K562 (cell line): Measurements from ENCODE around the gene IDI2. TPM values are rescaled to one million over a fixed set of nuclear protein-coding genes. Genes with fewer than 3 reads are reported as not detected.

Experiments used
- ATF1 ChIP-seq, 2 experiments: fragments of 450-650 bp in 1 of 2; IDR thresholded peaks; 2 replicates each; pipeline ENCODE4 v1.6.1; 2016; ENCODE audit warnings: missing compliant biosample characterization in 1 of 2, missing genetic modification characterization in 1 of 2
- CBX3 ChIP-seq, 2 experiments: IDR thresholded peaks; 1 replicate in 1 of 2; 2 replicates in 1 of 2; pipeline ENCODE4 v1.6.1; 2012; ENCODE audit warnings: inconsistent platforms in 2 of 2, low read length in 2 of 2, borderline replicate concordance in 1 of 2, control low read depth in 1 of 2
- ETV6 ChIP-seq, 3 experiments: fragments of 150-350 bp in 1 of 3; sonication (generic) in 1 of 3; formaldehyde crosslinking in 1 of 3; IDR thresholded peaks; 2 replicates each; pipeline versions ENCODE4 v1.6.1 to v1.8.0; 2014 to 2022; ENCODE audit warnings: borderline replicate concordance in 2 of 3, low read depth in 2 of 3, antibody characterized with exemption in 1 of 3, low read length in 1 of 3, mild to moderate bottlenecking in 1 of 3, missing genetic modification reagents in 1 of 3
- GATAD2A ChIP-seq: fragments of 450-650 bp; IDR thresholded peaks from 2 replicates; pipeline ENCODE4 v1.6.1; 2017
- GMEB1 ChIP-seq: fragments of 250-450 bp; sonication (Bioruptor Pico); IDR thresholded peaks from 2 replicates; pipeline ENCODE4 v1.4.0; 2020; ENCODE audit warnings: mild to moderate bottlenecking
- IRF9 ChIP-seq: fragments of 450-650 bp; IDR thresholded peaks from 2 replicates; pipeline ENCODE4 v1.6.1; 2016; ENCODE audit warnings: missing biosample characterization, missing genetic modification characterization
- KLF16 ChIP-seq: IDR thresholded peaks from 2 replicates; pipeline ENCODE4 v1.6.1; 2016; ENCODE audit warnings: antibody characterized with exemption
- NONO ChIP-seq, 2 experiments: fragments of 200-400 bp in 1 of 2; fragments of 450-650 bp in 1 of 2; formaldehyde crosslinking in 1 of 2; IDR thresholded peaks; 2 replicates each; pipeline ENCODE4 v1.6.1; 2017; ENCODE audit warnings: low read depth in 2 of 2, mild to moderate bottlenecking in 2 of 2, moderate library complexity in 2 of 2, low read length in 1 of 2
- PCBP2 ChIP-seq: fragments of 200-400 bp; formaldehyde crosslinking; IDR thresholded peaks from 2 replicates; pipeline ENCODE4 v1.6.1; 2018; ENCODE audit warnings: low read length, low read depth, mild to moderate bottlenecking, moderate library complexity; ENCODE audit not compliant: poor library complexity, severe bottlenecking
- RBM39 ChIP-seq: fragments of 200-400 bp; formaldehyde crosslinking; optimal IDR thresholded peaks from 2 replicates; pipeline ENCODE3; 2018; ENCODE audit warnings: low read depth, low read length
- TGIF2 ChIP-seq: sonication (generic); formaldehyde crosslinking; IDR thresholded peaks from 2 replicates; pipeline ENCODE4 v1.8.1; 2022; ENCODE audit warnings: mild to moderate bottlenecking, missing genetic modification reagents, moderate library complexity
- THAP12 ChIP-seq: fragments of 250-450 bp; sonication (Bioruptor Pico); IDR thresholded peaks from 2 replicates; pipeline ENCODE4 v1.9.0; 2021; ENCODE audit warnings: mild to moderate bottlenecking, inconsistent platforms
- ZNF140 ChIP-seq: fragments of 250-450 bp; sonication (Bioruptor Pico); IDR thresholded peaks from 2 replicates; pipeline ENCODE4 v1.8.0; 2021; ENCODE audit warnings: moderate library complexity, mild to moderate bottlenecking, inconsistent platforms
- ZNF431 ChIP-seq: sonication (generic); formaldehyde crosslinking; IDR thresholded peaks from 2 replicates; pipeline ENCODE4 v1.8.0; 2022; ENCODE audit warnings: mild to moderate bottlenecking, missing genetic modification reagents
- polyA plus RNA-seq, 8 experiments: library from polyadenylated mRNA; depleted of rRNA in 4 of 8; stranded (reverse) in 5 of 8; unstranded in 3 of 8; fragments of >200 nt; fragmentation: Nextera tagmentation in 2 of 8; fragmentation: Illumina TruSeq in 1 of 8; extraction: Ambion mirVana in 2 of 8; extraction: Trizol in 1 of 8; gene quantifications; 2 replicates each; pipeline versions ENCODE4 v1.2.1 to v1.2.3, GENCODE V29; 2011 to 2014; ENCODE audit warnings: inconsistent platforms in 1 of 8, missing spikeins in 1 of 8
- total RNA-seq, 7 experiments: library from RNA; depleted of rRNA in 6 of 7; stranded (reverse); fragments of >200 nt in 6 of 7; fragmentation: Illumina TruSeq in 2 of 7; extraction: Trizol in 2 of 7; gene quantifications; 2 replicates each; pipeline versions ENCODE4 v1.2.1 to v1.2.3, GENCODE V29; 2011 to 2021; ENCODE audit warnings: low replicate concordance in 1 of 7
- TF ChIP-seq, protein P1 (sequence below), 2 experiments: fragments of 250-450 bp in 1 of 2; fragments of 450-650 bp in 1 of 2; sonication (Bioruptor Pico) in 1 of 2; IDR thresholded peaks; 2 replicates each; pipeline versions ENCODE4 v1.6.1 to v1.8.0; 2016 to 2021; ENCODE audit warnings: mild to moderate bottlenecking in 2 of 2, moderate library complexity in 2 of 2, missing compliant biosample characterization in 1 of 2, missing genetic modification characterization in 1 of 2
- TF ChIP-seq, protein P2 (sequence below): fragments of 150-350 bp; conservative IDR thresholded peaks from 2 replicates; pipeline ENCODE4 v1.6.1; 2014; ENCODE audit warnings: low read length

Gene IDI2
- total and polyA plus RNA-seq, 9 of the 15 experiments (the other 6 are each of a cell fraction or from before 2014, with no cell fraction given) = not detected

DNA sequence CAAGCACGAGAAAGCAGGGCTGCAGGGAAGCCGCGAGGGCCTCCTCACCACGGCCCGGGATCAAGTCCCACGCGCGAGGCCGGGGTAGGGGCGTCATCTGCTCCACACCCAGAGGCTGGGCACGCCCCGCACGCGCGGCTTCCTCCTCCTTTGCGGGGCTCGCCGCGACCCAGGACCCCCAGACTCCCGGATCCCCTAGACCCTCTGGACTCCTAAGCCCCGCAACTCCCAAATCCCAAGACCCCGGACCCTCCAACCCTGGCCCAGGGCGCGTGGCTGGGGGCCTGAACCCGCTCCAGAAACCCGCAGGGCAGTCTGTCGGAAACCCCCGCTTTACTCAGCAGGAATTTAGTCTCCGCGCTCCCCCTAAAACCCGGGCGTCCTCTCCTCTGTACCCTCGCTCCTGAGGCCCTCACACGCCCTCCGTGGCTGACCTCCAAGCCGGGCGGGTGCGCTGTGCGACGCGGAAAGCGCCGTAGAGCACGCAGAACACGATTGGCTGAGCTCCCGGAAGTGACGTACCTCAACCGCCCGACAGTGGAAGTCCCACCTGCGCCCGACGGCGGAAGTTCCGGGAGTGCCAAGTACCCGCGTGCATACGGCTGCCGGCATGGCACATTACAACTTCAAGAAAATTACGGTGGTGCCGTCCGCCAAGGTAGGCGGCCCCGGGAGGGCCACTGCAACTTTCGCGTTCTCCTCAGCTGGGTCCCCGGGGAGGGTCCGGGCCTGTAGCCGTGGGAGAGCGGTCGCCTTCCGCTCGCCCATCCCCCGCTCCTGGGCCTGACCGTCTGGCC is 37.6 kb downstream of the IDI2 start, which contains the start of gene GTPBP4 (continued):
- no peak for TF ChIP-seq ETV6 (IDR thresholded peaks at IDR 0.05; ENCODE audit: borderline replicate concordance in 1 of 2, low read depth in 2 of 2, low read length in 1 of 2)
- TF ChIP-seq ETV6 (CRISPR knock-in tag; IDR thresholded peaks at IDR 0.05; ENCODE audit: borderline replicate concordance) = no peak
- TF ChIP-seq, protein P1, sequence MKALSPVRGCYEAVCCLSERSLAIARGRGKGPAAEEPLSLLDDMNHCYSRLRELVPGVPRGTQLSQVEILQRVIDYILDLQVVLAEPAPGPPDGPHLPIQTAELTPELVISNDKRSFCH (CRISPR knock-in tag; IDR thresholded peaks at IDR 0.05) = no peak
- TF ChIP-seq, protein P1 (tag; IDR thresholded peaks at IDR 0.05) = 0 out of 2 replicates have a peak, but pooled peaks have one; percentile 27
- no peak for TF ChIP-seq PCBP2
- TF ChIP-seq ZNF431 (CRISPR knock-in tag) = 0 out of 2 replicates have a peak, but pooled peaks have one; percentile 51
- TF ChIP-seq ZNF140 = no peak
- peak; percentile 72; the same call in 1 of the 2 replicates for TF ChIP-seq GMEB1
- TF ChIP-seq RBM39 = peak; percentile 86
- TF ChIP-seq, protein P2, sequence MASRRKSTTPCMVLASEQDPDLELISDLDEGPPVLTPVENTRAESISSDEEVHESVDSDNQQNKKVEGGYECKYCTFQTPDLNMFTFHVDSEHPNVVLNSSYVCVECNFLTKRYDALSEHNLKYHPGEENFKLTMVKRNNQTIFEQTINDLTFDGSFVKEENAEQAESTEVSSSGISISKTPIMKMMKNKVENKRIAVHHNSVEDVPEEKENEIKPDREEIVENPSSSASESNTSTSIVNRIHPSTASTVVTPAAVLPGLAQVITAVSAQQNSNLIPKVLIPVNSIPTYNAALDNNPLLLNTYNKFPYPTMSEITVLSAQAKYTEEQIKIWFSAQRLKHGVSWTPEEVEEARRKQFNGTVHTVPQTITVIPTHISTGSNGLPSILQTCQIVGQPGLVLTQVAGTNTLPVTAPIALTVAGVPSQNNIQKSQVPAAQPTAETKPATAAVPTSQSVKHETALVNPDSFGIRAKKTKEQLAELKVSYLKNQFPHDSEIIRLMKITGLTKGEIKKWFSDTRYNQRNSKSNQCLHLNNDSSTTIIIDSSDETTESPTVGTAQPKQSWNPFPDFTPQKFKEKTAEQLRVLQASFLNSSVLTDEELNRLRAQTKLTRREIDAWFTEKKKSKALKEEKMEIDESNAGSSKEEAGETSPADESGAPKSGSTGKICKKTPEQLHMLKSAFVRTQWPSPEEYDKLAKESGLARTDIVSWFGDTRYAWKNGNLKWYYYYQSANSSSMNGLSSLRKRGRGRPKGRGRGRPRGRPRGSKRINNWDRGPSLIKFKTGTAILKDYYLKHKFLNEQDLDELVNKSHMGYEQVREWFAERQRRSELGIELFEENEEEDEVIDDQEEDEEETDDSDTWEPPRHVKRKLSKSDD = no peak
- TF ChIP-seq TGIF2 (CRISPR knock-in tag) = no peak
- TF ChIP-seq IRF9 (tag) = no peak
- peak; percentile 93 for TF ChIP-seq THAP12 (CRISPR knock-in tag)
- TF ChIP-seq CBX3 (IDR thresholded peaks at IDR 0.05; ENCODE audit: borderline replicate concordance in 1 of 2, low read length in 2 of 2) = peak in 1 of 2 experiments; percentile 73; a peak in 1 of 3 replicates
- no peak for TF ChIP-seq GATAD2A
- 0 out of 2 replicates have a peak, but pooled peaks have one; percentile 36 for TF ChIP-seq ATF1 (CRISPR knock-in tag; IDR thresholded peaks at IDR 0.05)
- peak; percentile 96 for TF ChIP-seq ATF1 (tag; IDR thresholded peaks at IDR 0.05)
- 0 out of 2 replicates have a peak, but pooled peaks have one; percentile 12 for TF ChIP-seq KLF16
- TF ChIP-seq NONO (IDR thresholded peaks at IDR 0.05; ENCODE audit: low read depth in 2 of 2, low read length in 1 of 2) = 0 out of 4 replicates have a peak, but pooled peaks of 1 of the 2 experiments have one; percentile 23
